IMR-90 (cell line): Measurements from ENCODE around the gene ACO1.

Source experiments
- BHLHE40 ChIP-seq: fragments of 150-350 bp; IDR thresholded peaks from 2 replicates; pipeline ENCODE4 v1.6.1; 2016; ENCODE audit warnings: mild to moderate bottlenecking, low read depth, low read length
- CEBPB ChIP-seq: IDR thresholded peaks from 2 replicates; pipeline ENCODE4 v1.6.1; 2012; ENCODE audit warnings: low read depth, low read length, improper control_type of control experiment
- CHD1 ChIP-seq: IDR thresholded peaks from 2 replicates; pipeline ENCODE4 v1.6.1; 2012; ENCODE audit warnings: low read depth, low read length, improper control_type of control experiment
- MAZ ChIP-seq: IDR thresholded peaks from 2 replicates; pipeline ENCODE4 v1.6.1; 2012; ENCODE audit warnings: low read depth, mild to moderate bottlenecking, low read length, improper control_type of control experiment, moderate library complexity, borderline replicate concordance
- MXI1 ChIP-seq: IDR thresholded peaks from 2 replicates; pipeline ENCODE4 v1.6.1; 2012; ENCODE audit warnings: low read depth, mild to moderate bottlenecking, low read length, moderate library complexity, borderline replicate concordance
- NFE2L2 ChIP-seq: fragments of 150-350 bp; IDR thresholded peaks from 2 replicates; pipeline ENCODE4 v1.6.1; 2016; ENCODE audit warnings: low read depth, mild to moderate bottlenecking, low read length
- POLR2A ChIP-seq: IDR thresholded peaks from 2 replicates; pipeline ENCODE4 v1.6.1; 2012; ENCODE audit warnings: mild to moderate bottlenecking, low read depth, low read length
- RAD21 ChIP-seq: IDR thresholded peaks from 2 replicates; pipeline ENCODE4 v1.6.1; 2012; ENCODE audit warnings: low read length, improper control_type of control experiment
- RFX5 ChIP-seq: IDR thresholded peaks from 2 replicates; pipeline ENCODE4 v1.8.0; 2012; ENCODE audit warnings: low read depth, mild to moderate bottlenecking, low read length, moderate library complexity
- SMC3 ChIP-seq: fragments of 150-350 bp; IDR thresholded peaks from 2 replicates; pipeline ENCODE4 v1.6.1; 2016; ENCODE audit warnings: low read depth, mild to moderate bottlenecking, antibody characterized with exemption, low read length, moderate library complexity
- TF ChIP-seq, protein P1 (sequence below): conservative IDR thresholded peaks from 2 replicates; pipeline ENCODE4 v1.5.1; 2012; ENCODE audit warnings: mild to moderate bottlenecking, low read depth, low read length, improper control_type of control experiment
- TF ChIP-seq, protein P2 (sequence below): fragments of 150-350 bp; IDR thresholded peaks from 2 replicates; pipeline ENCODE4 v1.6.1; 2016; ENCODE audit warnings: low read depth, mild to moderate bottlenecking, low read length, moderate library complexity, borderline replicate concordance
- TF ChIP-seq, protein P3 (sequence below): fragments of 150-350 bp; IDR thresholded peaks from 2 replicates; pipeline ENCODE4 v1.6.1; 2017; ENCODE audit warnings: mild to moderate bottlenecking, antibody characterized with exemption, low read length, low read depth

DNA sequence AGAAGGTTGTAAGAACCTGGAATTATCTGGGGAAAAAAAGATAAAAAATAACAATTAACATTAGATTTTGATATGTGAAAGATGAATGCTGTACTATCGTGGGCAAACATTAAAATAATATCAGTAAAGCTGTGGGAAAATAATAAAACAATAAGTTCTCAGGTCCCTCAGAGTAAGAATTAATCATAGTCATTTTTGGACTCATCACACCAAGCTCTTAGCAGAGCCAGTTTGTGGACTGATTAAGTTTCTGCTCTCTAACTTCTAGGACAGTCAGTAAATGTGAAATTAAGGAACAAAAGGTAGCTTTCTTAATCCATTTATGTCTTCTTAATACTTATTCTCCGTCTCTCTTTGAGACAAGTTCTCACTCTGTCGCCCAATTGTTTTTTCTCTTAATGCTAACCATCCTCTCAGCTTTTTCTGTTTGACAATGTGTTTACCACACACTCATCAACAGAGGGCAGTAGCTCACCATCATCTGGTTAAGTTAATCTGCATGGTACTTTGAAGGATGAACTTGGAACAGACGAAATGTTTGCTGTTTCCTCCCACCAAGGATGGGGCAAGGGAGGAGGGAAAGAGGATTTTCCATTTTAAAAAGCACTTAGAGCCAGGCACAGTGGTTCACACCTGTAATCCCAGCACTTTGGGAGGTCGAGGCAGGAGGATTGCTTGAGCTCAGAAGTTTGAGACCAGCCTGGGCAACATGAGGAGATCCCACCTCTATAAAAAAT lies 5.3 kb upstream of the ACO1 start:
- TF ChIP-seq, protein P1, sequence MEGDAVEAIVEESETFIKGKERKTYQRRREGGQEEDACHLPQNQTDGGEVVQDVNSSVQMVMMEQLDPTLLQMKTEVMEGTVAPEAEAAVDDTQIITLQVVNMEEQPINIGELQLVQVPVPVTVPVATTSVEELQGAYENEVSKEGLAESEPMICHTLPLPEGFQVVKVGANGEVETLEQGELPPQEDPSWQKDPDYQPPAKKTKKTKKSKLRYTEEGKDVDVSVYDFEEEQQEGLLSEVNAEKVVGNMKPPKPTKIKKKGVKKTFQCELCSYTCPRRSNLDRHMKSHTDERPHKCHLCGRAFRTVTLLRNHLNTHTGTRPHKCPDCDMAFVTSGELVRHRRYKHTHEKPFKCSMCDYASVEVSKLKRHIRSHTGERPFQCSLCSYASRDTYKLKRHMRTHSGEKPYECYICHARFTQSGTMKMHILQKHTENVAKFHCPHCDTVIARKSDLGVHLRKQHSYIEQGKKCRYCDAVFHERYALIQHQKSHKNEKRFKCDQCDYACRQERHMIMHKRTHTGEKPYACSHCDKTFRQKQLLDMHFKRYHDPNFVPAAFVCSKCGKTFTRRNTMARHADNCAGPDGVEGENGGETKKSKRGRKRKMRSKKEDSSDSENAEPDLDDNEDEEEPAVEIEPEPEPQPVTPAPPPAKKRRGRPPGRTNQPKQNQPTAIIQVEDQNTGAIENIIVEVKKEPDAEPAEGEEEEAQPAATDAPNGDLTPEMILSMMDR = peak; percentile 95
- 0 out of 2 replicates have a peak, but pooled peaks have one; percentile 34 for TF ChIP-seq POLR2A
- TF ChIP-seq SMC3 = peak; percentile 88
- TF ChIP-seq, protein P2, sequence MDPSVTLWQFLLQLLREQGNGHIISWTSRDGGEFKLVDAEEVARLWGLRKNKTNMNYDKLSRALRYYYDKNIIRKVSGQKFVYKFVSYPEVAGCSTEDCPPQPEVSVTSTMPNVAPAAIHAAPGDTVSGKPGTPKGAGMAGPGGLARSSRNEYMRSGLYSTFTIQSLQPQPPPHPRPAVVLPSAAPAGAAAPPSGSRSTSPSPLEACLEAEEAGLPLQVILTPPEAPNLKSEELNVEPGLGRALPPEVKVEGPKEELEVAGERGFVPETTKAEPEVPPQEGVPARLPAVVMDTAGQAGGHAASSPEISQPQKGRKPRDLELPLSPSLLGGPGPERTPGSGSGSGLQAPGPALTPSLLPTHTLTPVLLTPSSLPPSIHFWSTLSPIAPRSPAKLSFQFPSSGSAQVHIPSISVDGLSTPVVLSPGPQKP = no peak
- TF ChIP-seq RAD21 = peak; percentile 97
- TF ChIP-seq MXI1 = no peak
- TF ChIP-seq, protein P3, sequence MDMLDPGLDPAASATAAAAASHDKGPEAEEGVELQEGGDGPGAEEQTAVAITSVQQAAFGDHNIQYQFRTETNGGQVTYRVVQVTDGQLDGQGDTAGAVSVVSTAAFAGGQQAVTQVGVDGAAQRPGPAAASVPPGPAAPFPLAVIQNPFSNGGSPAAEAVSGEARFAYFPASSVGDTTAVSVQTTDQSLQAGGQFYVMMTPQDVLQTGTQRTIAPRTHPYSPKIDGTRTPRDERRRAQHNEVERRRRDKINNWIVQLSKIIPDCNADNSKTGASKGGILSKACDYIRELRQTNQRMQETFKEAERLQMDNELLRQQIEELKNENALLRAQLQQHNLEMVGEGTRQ = no peak
- TF ChIP-seq CEBPB = no peak
- no peak; the same call in 1 of the 2 replicates for TF ChIP-seq CHD1
- TF ChIP-seq BHLHE40 = no peak
- TF ChIP-seq MAZ = peak; percentile 16; the same call in 1 of the 2 replicates
- no peak for TF ChIP-seq RFX5
- TF ChIP-seq NFE2L2 = no peak
